Left forelimb (tissue), 1 donor: ENCODE data around the gene THBS1.

ENCODE experiments used
- DNase-seq: peaks from one replicate; pipeline ENCODE4 v3.0.0-alpha.2; 2018; ENCODE audit warnings: low spot score

Gene THBS1

DNA sequence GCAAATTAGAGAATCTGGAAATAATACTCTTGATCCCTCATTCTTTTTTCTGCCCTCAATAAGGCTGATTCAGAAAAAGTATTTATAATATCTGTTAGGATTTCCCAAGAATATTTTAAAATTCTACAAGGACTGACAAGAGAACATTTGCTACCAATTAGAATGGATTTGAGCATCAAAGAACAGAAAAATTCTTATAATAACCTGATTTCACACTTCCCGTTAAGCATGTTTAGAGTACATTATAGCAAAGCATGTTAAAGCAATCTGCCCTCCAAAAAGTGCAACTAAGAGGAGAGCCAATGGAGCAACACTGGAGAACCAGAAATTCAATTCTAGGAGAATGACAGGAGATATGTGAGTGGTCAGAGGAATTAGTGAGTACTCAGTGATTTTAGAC is 57.2 kb downstream of the THBS1 start:
- DNase-seq = no peak

GRCh38 chr15:39639037-39639436 is 58.2 kb downstream of the THBS1 start:
- no peak for DNase-seq

DNA sequence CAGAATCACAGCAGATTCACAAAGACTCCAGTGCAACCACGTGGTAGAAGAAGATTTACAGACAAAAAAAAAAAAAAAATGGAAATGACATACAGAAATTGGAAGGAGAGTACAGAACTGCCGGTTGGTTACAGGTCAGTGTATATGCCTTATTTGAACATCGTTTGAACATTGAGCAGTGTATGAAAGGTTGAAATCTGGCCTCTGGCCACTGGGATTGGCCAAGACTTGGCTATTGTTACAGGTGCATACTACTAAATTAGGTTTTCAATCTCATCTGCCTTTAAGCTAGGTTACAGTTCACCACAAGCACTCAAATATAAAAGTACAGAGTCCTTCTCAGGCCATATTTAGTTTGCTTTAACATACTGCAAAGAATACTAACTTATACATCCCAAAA is 59.8 kb downstream of the THBS1 start:
- no peak for DNase-seq

DNA sequence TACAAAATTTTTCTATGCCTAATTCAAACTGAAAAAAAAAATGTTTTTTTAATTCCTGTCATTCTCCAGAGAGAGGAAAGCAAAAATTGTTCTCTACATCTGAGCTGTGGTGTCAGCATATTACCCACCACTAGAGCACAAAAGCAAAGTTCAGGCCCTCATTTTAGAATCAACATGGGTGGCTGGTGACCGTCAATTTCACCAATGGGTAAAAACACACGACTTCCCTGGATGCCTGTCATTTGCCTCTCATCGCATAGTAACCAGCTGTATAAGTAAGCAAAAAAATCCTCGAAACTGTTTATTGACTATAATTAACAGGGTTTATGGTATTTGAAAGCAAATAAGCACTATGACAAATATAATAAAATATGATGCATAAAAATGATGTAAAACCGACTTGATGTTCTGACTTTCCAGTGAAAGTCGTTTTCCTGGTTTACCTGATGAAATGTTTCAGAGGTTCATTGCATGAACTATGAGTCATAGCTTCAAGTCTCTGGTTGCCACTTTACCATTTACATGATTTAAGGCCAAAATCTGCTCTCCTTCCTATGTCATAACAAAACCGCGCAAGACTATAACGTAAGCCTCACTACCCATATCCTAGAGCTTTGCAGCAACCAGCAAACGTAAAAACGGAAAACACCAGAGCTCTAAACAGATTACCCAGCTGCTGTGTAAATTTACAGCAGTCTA is 60.5 kb downstream of the THBS1 start:
- no peak for DNase-seq

DNA sequence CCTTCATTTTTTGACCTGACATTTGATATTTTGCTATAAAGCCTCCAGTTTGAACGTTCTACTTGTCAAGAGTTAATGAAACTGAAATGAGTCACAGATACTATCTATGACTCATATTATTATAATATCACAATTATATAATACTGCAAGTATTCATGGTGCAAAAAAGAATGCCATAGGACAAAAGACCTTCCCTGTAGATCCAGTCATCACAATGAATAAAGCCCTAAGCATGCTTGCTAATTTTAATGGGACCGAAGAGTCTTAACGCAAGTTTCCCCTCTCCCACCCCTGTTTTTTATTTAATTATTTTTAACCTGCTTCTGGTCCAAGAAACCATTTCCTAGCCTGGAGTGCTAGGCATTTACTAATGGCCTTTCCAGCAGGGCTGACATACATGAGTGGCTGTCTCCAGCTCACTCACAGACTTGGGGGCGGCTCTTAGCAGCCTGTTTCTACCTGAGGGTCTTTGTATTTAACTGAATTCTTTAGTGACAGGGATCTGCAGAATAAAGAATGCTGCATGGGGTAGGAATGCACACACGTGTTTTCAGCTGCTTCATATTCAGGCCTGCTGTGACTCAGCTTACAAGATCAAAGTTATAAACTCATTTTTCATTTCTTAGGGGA is 61.2 kb downstream of the THBS1 start:
- DNase-seq = no peak

GRCh38 chr15:39643727-39644126 is 62.8 kb downstream of the THBS1 start:
- DNase-seq = no peak

GRCh38 chr15:39644136-39644535 is 63.3 kb downstream of the THBS1 start:
- DNase-seq = no peak

DNA sequence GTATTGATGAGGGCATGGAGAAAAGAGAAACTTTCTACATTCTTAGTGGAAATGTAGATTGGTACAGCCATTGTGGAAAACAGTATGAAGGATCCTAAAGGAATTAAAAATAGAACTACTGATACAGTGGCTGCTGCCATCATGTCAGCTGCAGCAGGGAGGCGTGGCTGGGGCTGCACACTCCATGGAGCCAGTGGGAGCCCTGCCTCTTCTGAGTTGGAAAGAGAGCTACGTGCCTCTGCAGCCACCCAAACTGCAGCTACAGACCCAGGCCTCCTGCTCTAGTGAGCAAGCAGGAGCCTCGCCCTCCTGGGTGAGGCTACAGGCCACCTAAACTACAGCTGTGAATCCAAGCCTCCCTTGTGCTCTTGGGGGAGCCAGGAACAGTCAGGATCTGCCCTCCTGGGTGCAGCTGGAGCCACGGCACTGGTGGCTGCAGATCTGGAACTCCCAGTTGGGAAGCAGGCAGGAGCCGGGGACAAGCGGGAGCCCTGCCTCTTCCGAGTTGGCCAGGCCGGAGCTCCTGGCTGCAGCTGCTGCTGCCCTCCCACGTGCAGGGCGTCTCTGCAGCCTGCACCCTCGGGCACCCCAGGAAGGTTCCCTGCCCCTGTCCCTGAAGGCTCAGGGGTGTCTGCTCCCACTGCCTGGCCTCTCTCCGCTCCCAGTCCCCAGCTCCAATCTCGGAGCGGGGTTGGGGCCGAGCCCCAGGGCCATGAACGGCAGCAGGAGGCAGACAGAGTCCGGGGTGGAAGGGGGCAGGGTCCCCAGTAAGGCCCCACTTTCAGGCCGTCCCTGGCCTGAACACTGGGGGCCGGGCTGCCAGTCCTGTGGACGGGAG is 64.5 kb downstream of the THBS1 start:
- no peak for DNase-seq

DNA sequence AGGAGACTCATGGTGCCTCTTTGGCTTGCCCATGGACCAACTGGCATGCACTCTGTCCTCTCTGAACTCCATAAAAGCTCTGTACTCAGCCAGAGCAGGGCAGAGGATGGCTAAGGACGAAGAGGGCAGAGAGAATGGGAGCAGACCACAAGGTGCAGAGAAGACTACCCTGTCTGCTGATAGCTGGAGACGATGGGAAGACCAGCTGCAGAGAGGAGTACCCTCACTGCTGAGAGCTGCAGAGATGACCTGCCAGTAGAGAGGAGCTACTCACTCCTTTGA is 65.0 kb downstream of the THBS1 start:
- no peak for DNase-seq

DNA sequence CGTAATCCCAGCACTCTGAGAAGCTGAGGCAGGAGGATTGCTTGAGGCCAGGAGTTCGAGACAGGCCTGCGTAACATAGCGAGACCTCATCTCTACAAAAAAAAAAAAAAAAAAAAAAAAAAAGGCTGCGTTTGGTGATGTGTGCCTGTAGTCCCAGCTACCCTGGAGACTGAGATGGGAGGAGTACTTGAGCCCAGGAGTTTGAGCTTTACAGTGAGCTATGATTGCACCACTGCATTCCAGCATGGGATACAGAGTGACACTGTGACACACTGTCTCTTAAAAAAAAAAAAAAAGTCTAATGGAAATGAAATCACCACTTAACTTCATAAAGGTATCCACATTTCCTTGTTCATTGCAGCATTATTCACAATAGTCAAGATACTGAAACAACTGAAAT is 65.5 kb downstream of the THBS1 start:
- no peak for DNase-seq
